GM12892 (cell line): ENCODE measurements around the gene EEIG1.

Source experiments
- DNase-seq: peaks from one replicate; pipeline ENCODE4 v3.0.0; 2011; ENCODE audit not compliant: insufficient read length
- FAIRE-seq: peaks from 2 replicates; lab custom pipeline; 2011; peaks lifted over from hg19 to GRCh38; lab: Jason Lieb, UNC
- POLR2A ChIP-seq: IDR thresholded peaks from 2 replicates; pipeline ENCODE4 v1.6.1; 2011; ENCODE audit warnings: low read depth, low read length, control low read depth
- POLR2AphosphoS5 ChIP-seq: IDR thresholded peaks from 2 replicates; pipeline ENCODE4 v1.6.1; 2011; ENCODE audit warnings: low read depth, low read length, control low read depth
- TAF1 ChIP-seq: IDR thresholded peaks from 2 replicates; pipeline ENCODE4 v1.6.1; 2011; ENCODE audit warnings: low read depth, mild to moderate bottlenecking, control low read depth, low read length, borderline replicate concordance

Gene EEIG1

DNA sequence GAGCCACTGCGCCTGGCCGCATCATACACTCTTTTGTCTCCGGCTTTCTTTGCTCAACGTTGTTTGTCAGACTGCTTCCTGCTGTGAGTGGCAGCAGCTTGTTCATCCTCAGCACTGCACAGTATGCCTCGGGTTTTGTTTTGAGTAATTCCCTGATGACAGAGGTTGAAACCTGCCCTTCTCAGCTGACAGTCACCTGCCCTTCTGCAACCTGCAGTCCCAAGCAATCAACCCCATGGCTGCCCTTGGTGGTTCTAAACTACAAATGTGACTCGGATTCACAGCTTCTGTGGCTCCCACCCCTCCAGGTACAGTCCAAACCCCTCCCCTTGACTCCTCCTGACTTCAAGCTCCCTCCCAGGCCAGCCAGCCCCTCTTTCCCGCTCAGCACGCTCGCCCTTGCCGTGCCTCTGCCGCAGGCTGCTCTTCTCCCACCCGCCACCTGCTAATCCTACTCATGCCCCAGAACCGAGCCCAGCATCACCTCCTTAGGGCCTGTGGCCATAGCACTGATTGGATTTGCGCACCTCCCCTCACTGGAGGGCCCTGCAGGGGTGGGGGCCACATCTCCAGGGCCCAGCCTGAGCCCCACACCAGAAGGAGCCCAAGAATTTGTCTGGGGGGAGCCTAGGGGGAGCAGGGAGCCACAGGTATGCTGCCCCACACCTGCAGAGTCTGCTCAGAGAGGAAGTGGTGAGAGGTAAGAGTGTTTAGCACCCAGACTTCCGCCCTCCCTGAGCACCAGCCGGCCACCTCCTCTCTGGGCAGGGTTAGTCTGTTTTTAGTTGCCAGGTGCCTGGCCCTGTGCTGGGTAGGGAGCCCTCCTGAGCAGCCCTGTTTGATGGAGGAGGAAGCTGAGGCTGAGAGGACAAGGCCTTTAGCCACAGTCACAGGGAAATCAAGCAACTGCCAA, 10.1 kb downstream of the EEIG1 start:
- FAIRE-seq (peak; percentile 100), DNase-seq (peak; percentile 90)

DNA sequence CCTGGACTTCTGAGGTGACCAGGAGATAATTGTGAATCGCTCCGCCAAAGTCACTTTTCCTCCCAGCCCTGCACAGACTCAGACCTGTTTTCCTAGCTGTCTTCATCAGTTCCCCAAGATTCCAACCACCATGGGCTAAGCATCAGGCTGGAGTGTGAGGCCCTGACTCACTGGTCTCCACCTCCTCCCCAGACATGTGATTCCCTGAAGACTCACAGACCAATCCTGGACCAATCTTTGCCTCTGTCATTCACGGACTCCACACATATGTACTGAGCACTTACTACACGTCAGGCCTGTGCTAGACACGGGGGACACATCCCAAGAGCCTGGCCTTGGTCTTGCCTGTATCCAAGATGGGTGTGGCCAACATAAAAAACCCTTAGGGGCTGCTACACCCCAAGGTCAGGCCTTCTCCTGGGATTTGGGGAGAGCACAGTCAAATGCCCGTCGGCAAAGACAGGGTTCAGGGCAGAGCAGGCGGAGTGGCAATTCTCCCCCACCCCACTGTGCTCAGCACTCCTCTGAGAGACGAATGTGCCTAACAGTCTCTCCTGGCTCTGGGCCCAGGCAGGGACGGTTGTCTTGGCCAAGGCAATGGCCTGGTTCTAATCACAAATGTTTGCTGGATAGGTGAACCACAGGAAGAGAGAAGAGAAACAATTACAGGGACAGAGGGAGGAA, 11.9 kb downstream of the EEIG1 start:
- FAIRE-seq (no peak), DNase-seq (no peak)
- TF ChIP-seq POLR2AphosphoS5 (no peak), POLR2A (no peak), TAF1 (no peak)

More for the DNA sequence above, 10.1 kb downstream of the EEIG1 start:
- TF ChIP-seq POLR2A (0 out of 2 replicates have a peak, but pooled peaks have one; percentile 35), POLR2AphosphoS5 (no peak)

DNA sequence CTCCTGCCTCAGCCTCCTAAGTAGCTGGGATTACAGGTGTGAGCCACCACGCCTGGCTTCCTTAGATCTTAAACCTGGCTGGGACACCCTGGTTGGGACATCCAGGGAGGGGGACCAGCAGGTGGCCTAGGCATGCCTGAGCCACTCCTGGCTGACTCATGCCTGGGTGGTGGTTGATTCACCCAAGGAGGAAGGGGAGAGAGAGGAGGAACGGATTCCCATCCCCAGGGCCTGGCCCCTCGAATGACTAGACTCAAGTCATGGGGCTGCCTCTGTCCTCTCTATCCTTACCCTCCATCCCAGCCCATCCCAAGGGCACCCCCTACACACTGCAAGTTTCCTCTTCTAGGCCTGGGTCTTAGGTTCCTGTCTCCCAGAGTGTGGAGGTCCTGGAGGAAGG, 12.7 kb downstream of the EEIG1 start:
- no peak for TF ChIP-seq POLR2AphosphoS5
- TF ChIP-seq POLR2A, result no peak
- no peak for TF ChIP-seq TAF1
- FAIRE-seq (no peak), DNase-seq (no peak)

DNA sequence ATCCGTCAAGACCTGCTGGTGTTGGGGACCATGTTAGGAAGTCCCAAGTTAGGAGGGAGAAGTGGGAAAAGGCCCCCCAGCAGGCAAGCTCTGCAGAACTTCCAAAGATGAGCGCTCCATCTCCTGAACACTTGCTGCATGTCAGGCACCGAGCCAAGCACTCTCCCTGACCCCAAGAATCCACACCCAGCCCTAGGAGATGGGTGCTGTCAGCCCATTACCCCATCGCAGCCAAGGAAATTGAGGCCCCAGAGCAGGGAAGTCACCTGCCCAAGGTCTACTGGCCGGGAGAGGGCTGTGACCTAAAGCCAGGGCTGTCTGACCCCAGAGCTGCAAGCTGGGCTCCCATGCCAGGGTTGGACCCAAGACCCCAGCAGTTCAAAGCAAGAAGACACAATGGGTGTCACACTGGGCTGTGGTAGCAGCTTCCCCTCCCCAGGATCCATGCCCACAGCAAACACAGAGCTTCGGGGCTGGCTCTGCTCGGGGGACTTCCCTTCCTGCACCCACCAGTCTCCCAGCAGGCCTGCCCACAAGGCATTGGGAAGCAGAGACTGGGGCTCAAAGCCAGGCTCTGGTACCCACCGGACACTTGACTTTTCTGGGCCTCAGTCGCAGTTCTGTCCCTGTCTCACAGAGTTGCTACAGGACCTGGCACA, 13.5 kb downstream of the EEIG1 start:
- DNase-seq (no peak), FAIRE-seq (no peak)
- TF ChIP-seq TAF1 (no peak), POLR2AphosphoS5 (no peak), POLR2A (no peak)

DNA sequence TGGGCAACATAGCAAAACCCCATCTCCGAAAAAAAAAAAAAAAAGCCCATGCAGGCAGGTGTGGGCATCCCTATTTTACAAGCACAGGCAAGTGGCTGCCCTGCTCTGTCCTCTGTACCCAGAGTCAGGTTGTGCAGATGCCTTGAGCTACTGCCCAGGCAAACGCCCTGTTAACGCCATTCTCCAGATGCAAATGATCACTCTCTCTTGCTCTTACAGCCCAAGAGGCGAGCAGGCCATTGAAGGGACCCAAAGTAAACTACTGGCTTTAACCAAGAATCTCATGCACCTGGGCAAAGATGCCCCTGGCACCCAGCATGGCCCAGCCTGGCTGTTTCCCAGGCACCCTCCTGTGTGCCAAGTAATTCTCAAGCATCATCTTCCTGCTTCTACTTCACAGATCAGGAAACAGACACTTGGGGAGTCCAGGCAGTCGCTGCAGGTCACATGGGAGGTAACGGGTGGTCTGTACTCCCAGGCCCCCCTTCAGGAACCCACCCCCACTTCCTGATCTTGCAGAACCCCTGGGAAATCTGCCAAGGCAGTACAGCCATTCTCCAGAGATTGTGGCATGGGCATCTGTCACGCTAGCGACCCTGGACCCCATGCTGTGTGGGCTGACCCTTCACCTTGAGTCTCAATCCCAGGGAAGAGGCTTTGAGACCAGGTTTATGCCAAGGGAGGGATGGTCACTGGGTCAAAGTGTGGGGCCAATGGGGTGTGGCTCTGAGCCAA, 14.2 kb downstream of the EEIG1 start:
- FAIRE-seq (no peak), DNase-seq (no peak)
- TF ChIP-seq POLR2AphosphoS5 (no peak), POLR2A (no peak), TAF1 (no peak)

DNA sequence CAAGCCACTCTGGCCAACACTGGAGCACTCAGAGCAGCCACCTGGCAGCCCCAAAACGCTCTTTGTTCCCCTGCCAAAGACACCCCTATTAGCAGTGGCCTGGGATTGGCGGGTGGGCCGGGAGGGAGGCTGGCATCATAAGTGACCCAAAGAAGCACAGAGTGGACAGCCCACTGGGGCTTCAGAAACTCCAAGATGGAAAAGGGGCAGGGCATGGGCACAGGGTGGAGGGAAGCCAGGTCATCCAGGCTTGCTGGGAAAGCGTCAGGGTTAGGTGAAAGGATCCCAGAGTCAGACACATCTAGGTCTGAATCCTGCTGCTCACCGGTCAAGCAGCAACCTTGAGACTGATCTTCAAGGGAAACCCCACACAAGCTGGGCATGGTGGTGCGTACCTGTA, 14.8 kb downstream of the EEIG1 start:
- DNase-seq, result no peak
- no peak for FAIRE-seq
- TF ChIP-seq TAF1, result no peak
- TF ChIP-seq POLR2A, result no peak
- TF ChIP-seq POLR2AphosphoS5, result no peak

DNA sequence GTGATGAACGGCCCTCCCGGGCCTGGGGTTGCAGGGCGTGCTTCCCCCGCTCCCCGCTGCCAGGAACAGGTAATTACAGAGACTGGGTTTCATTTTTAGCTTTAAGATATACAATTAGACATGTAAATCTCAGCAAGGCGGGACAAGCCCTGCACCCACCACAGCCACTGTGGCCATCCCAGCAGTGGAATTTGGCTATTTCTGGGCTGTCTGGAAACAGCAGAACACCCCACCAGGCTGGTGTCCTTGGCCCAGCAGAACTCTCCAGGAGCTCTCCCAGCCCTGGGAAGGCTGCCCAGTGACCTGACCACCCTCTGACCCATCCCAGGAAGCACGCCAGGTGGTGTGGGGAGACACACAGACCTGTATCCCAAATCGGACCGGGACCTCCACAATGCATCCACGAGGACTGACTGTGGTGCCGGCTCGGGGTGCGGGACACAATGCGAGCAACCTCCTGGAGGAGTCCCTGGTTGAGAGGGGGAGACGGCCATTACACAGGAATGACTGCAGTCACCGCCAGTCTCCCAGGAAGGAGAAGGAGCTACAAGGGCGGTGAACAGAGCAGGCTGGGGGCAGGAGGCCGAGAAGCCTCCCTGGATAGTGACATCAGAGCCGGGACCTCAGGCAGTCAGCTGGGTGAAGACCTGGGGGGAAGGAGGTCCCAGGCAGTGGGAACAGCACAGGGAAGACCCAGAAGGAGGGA, 17.3 kb downstream of the EEIG1 start:
- no peak for TF ChIP-seq POLR2AphosphoS5
- FAIRE-seq (no peak), DNase-seq (no peak)

DNA sequence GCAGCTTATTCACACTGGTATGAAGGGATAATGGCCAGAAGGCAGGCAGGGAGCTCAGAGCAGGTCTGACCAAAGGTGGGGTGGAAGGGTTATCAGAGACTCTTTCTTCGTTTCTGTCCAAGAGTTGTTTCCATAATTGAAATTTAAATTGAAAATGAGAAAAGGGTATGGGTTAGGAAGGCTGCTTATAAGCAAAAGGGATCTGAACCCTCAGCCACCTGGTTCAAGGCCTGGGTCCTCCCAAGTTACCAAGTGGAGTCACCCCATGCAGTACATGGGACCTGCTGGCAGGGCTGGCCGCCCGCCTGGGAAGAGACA, 17.8 kb downstream of the EEIG1 start:
- TF ChIP-seq POLR2A (no peak), POLR2AphosphoS5 (no peak), TAF1 (no peak)
- DNase-seq (no peak), FAIRE-seq (no peak)

DNA sequence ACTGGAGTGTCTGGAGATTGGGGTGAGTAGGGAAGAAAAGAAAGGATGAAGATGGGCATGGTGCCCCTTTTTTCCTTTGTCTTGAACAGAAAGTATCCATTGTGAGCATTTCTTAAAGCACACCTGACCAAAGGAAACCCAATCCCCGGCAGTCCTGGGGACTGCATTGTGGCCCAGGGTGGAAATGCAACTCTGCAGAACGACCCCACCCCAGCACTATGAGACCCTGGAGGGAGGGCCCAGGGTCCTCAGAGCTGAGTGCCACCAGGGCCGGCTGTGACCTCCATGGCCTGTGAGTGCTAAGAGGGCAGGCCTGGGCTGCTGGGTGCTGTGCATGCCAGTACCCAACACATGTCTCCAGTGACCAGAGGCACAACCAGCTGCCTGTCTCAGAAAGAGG, 18.5 kb downstream of the EEIG1 start:
- no peak for DNase-seq
- no peak for FAIRE-seq
- TF ChIP-seq POLR2AphosphoS5 (no peak), TAF1 (no peak), POLR2A (no peak)

DNA sequence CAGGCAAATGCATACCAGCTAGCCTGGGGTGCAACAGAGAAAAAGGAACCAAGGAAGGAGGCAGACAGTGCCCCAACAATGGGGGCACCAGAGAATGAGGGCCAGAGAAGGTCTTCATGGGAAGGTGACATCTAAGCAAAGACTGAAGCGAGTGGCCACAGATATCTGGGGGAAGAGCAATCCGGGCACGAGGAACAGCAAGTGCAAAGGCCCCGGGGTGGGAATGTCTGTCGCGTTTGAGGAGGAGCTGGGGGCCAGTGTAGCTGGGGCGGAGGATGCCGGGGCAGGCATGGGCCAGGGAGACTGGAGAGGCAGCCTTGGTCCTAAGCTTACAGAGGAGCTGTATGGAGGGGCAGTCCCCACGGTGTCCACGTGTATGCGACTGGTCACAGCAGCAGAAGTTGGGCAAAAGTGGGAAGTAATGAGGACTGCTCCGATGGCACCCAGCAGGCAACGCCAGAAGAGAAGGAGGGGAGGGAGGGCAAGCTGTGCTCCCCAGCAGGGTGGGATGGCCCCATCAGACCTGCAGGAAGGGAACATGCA, 19.1 kb downstream of the EEIG1 start:
- DNase-seq (no peak), FAIRE-seq (no peak)
- TF ChIP-seq POLR2A, result no peak
- TF ChIP-seq POLR2AphosphoS5, result no peak
- TF ChIP-seq TAF1, result no peak
